ENCODE data around the gene MTA3. TPM values are rescaled to one million over a fixed set of nuclear protein-coding genes. Genes with fewer than 3 reads are reported as not detected.

MTA3 gene
- total RNA-seq, 4 donors from 2014 or later: 6.6 to 21.6 (median 9.5) TPM

DNA sequence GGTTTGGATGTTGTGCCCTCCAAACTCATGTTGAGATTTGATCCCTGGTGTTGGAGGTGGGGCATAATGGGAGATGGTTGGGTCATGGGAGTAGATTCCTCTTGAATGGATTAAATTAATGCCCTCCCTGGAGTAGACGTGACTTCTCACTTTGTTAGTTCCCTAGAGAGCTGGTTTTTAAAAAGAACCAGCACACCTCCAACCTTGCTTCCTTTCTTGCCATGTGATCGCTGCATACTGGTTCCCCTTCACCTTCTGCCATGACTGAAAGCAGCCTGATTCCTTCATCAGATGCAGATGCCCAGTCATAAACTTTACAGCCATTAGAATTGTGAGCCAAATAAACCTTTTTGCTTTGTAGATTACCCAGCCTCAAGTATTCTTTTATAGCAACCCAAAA lies 21.7 kb downstream of the MTA3 start:
- Histone ChIP-seq H3K9me3 (no peaks in the 10 kb centered on the region), H3K36me3 (peaks cover 0 to 6% of the 10 kb centered on the region in 2 donors), H3K4me1 (no peaks in the 10 kb centered on the region), H3K4me3 (no peak overlapping the region), H3K27ac (no peak overlapping the region), H3K27me3 (no peaks in the 10 kb centered on the region)
- in situ Hi-C loops (cut with MboI; ENCODE audit: low sequenced_read_pairs in 4 of 4) (no loop called here), intact Hi-C loops (cut with DNase I; ENCODE audit: low total_unique reads) (no loop called here)
- no peak for ATAC-seq
- no peak for TF ChIP-seq POLR2A (IDR thresholded peaks at IDR 0.05)
- TF ChIP-seq, protein P1, sequence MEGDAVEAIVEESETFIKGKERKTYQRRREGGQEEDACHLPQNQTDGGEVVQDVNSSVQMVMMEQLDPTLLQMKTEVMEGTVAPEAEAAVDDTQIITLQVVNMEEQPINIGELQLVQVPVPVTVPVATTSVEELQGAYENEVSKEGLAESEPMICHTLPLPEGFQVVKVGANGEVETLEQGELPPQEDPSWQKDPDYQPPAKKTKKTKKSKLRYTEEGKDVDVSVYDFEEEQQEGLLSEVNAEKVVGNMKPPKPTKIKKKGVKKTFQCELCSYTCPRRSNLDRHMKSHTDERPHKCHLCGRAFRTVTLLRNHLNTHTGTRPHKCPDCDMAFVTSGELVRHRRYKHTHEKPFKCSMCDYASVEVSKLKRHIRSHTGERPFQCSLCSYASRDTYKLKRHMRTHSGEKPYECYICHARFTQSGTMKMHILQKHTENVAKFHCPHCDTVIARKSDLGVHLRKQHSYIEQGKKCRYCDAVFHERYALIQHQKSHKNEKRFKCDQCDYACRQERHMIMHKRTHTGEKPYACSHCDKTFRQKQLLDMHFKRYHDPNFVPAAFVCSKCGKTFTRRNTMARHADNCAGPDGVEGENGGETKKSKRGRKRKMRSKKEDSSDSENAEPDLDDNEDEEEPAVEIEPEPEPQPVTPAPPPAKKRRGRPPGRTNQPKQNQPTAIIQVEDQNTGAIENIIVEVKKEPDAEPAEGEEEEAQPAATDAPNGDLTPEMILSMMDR (IDR thresholded peaks at IDR 0.05 in 4 of 5, conservative IDR thresholded peaks at IDR 0.05 in 1 of 5): no peak
- DNase-seq: no peak

DNA sequence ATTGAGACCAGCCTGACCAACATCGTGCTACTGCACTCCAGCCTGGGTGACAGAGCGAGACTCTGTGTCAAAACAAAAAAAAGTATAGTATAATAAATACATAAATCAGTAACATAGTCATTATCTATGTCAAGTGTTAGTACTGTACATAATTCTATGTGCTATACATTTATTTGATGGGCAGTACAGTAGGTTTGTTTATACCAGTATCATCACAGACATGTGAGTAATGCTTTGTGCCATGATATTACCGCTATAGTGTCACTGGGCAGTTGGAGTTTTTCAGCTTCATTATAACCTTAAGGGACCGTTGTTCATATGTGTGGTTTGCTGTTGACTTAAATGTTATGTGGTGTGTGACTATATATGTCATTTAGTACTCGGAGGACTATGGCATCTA lies 24.9 kb downstream of the MTA3 start:
- Histone ChIP-seq H3K27ac (no peak overlapping the region), H3K4me3 (no peak overlapping the region), H3K4me1 (no peaks in the 10 kb centered on the region), H3K27me3 (no peaks in the 10 kb centered on the region), H3K36me3 (no peaks in the 10 kb centered on the region), H3K9me3 (no peaks in the 10 kb centered on the region)
- ATAC-seq (no peak), DNase-seq (no peak)
- intact Hi-C loops (cut with DNase I; ENCODE audit: low total_unique reads): no loop called here
- in situ Hi-C loops (cut with MboI; ENCODE audit: low sequenced_read_pairs in 4 of 4): no loop called here
- TF ChIP-seq, protein P1 (IDR thresholded peaks at IDR 0.05 in 4 of 5, conservative IDR thresholded peaks at IDR 0.05 in 1 of 5): no peak
- TF ChIP-seq POLR2A (IDR thresholded peaks at IDR 0.05): no peak

DNA sequence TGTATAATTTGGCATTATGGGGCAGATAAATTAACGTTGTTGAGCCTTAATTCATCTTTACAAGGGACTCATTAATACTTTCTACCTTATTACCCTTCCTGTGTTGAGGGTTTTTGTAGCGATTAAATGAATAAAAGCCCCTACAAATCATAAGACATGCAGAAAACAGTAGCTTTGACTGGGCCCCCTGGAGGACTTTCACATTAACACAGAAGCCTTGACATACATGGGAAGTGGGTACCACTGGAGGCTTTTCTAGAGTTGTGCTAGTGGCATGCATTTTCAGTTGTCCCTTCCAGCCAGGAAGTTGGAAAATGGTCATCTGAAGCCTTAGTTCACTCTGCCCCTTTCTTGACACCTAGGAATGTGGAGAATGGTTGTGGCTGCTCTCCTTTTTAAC lies 30.2 kb downstream of the MTA3 start:
- TF ChIP-seq, protein P1 (IDR thresholded peaks at IDR 0.05 in 4 of 5, conservative IDR thresholded peaks at IDR 0.05 in 1 of 5): no peak
- Histone ChIP-seq H3K27me3 (no peaks in the 10 kb centered on the region), H3K27ac (no peak overlapping the region), H3K9me3 (no peaks in the 10 kb centered on the region), H3K4me1 (peaks cover 0 to 3% of the 10 kb centered on the region in 2 donors), H3K4me3 (no peak overlapping the region), H3K36me3 (no peaks in the 10 kb centered on the region)
- ATAC-seq (no peak), DNase-seq (no peak)
- intact Hi-C loops (cut with DNase I; ENCODE audit: low total_unique reads) (no loop called here), in situ Hi-C loops (cut with MboI; ENCODE audit: low sequenced_read_pairs in 4 of 4) (no loop called here)

DNA sequence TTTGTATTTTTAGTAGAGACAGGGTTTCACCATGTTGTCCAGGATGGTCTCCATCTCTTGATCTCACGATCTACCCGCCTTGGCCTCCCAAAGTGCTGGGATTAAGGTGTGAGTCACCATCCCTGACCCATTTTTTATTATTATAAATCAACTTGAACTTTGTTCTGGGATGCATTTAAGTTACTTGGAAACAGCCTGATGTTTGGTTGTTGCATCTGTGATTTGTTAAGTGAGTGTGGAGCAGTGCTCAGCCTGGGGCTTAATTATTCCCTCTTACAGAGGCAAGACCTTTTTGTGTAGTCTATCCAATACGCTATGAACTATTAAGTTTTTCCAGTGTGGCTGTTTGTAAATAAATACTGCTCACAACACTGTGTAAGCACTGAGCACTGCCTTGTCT lies 32.6 kb downstream of the MTA3 start:
- in situ Hi-C loops (cut with MboI; ENCODE audit: low sequenced_read_pairs in 4 of 4): no loop called here
- no peak for TF ChIP-seq POLR2A (IDR thresholded peaks at IDR 0.05)
- TF ChIP-seq, protein P1 (IDR thresholded peaks at IDR 0.05 in 4 of 5, conservative IDR thresholded peaks at IDR 0.05 in 1 of 5): no peak
- H3K36me3 ChIP-seq: no peaks in the 10 kb centered on the region
- DNase-seq: no peak
- no peak overlapping the region for H3K4me3 ChIP-seq
- H3K27me3 ChIP-seq: no peaks in the 10 kb centered on the region
- intact Hi-C loops (cut with DNase I; ENCODE audit: low total_unique reads): no loop called here
- peaks cover 0 to 3% of the 10 kb centered on the region in 2 donors for H3K4me1 ChIP-seq
- no peaks in the 10 kb centered on the region for H3K9me3 ChIP-seq
- H3K27ac ChIP-seq: no peak overlapping the region
- no peak for ATAC-seq

DNA sequence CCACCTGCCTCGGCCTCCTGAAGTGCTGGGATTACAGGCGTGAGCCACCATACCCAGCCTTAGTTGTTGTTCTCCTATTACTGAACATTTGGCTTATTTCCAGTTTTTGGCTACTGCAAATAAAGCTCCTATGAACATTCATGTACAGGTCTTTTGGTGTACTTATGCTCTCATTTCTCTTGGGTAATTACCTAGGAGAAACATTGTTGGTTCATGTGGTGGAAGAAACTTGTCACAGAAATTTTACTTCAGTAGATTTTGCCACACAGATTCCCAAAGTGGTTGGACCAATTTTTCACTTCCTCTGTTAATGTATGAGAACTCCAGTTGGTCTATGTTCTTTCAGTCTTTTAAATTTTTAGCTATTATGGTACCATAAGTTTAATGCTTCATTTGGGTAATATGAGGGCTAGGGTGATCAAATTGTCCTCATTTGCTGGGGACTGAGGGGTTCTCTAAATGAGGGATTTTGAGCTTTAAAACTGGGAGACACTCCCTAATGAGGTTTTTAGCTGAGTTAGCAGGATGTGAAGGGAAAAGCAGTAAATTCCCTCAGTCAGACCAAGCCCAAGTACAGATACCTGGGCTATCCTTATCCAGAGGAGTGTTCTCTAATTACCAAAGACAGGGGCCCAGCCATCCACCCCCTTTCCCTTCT lies 33.9 kb downstream of the MTA3 start:
- in situ Hi-C loops (cut with MboI; ENCODE audit: low sequenced_read_pairs in 4 of 4): no loop called here
- no peaks in the 10 kb centered on the region for H3K36me3 ChIP-seq
- ATAC-seq (no peak), DNase-seq (no peak)
- H3K27me3 ChIP-seq: no peaks in the 10 kb centered on the region
- intact Hi-C loops (cut with DNase I; ENCODE audit: low total_unique reads): no loop called here
- H3K27ac ChIP-seq: no peak overlapping the region
- H3K4me1 ChIP-seq: peaks cover 0 to 3% of the 10 kb centered on the region in 2 donors
- no peaks in the 10 kb centered on the region for H3K9me3 ChIP-seq
- no peak overlapping the region for H3K4me3 ChIP-seq
- TF ChIP-seq, protein P1 (IDR thresholded peaks at IDR 0.05 in 4 of 5, conservative IDR thresholded peaks at IDR 0.05 in 1 of 5): no peak
- TF ChIP-seq POLR2A (IDR thresholded peaks at IDR 0.05): no peak
